GM23338 (cell line): ENCODE data around the gene CCDC201. TPM values are rescaled to one million over a fixed set of nuclear protein-coding genes. Genes with fewer than 3 reads are reported as not detected.

ENCODE experiments used
- ATAC-seq: fragments of 200-7000 bp; cut with Tn5 transposase; 3 replicates; pipeline ENCODE4 v1.9.1; 2020
- DNase-seq: peaks from one replicate; pipeline ENCODE4 v3.0.0-alpha.2; 2015; ENCODE audit warnings: low spot score
- H2AFZ ChIP-seq: fragments of 200-600 bp; sonication (generic); 2 replicates; pipeline ENCODE4 v1.8.0; 2016; ENCODE audit warnings: antibody characterized with exemption, mild to moderate bottlenecking, moderate library complexity
- H3F3A ChIP-seq: fragments of 200-600 bp; sonication (generic); replicated peaks from 2 replicates; pipeline ENCODE4 v1.8.0; 2017; ENCODE audit warnings: antibody characterized with exemption, mixed run types, low read depth
- H3K27ac ChIP-seq: fragments of 200-600 bp; sonication (generic); 2 replicates; pipeline ENCODE4 v1.6.1; 2016; ENCODE audit warnings: low read depth
- H3K27me3 ChIP-seq: fragments of 200-600 bp; sonication (generic); 2 replicates; pipeline ENCODE4 v1.8.0; 2016; ENCODE audit warnings: mild to moderate bottlenecking, mixed run types, moderate library complexity; ENCODE audit not compliant: insufficient read depth
- H3K36me3 ChIP-seq: fragments of 200-600 bp; sonication (generic); 2 replicates; pipeline ENCODE4 v1.8.0; 2016; ENCODE audit warnings: mild to moderate bottlenecking; ENCODE audit not compliant: insufficient read depth
- H3K4me1 ChIP-seq: fragments of 200-600 bp; sonication (generic); 2 replicates; pipeline ENCODE4 v1.8.0; 2016; ENCODE audit warnings: mild to moderate bottlenecking, moderate library complexity; ENCODE audit not compliant: insufficient read depth
- H3K4me2 ChIP-seq: fragments of 200-600 bp; sonication (generic); 2 replicates; pipeline ENCODE4 v1.7.1; 2017; ENCODE audit warnings: mixed run types
- H3K4me3 ChIP-seq: fragments of 200-600 bp; sonication (generic); 2 replicates; pipeline ENCODE4 v1.6.1; 2016; ENCODE audit warnings: mixed run types
- H3K79me2 ChIP-seq: fragments of 200-600 bp; sonication (generic); replicated peaks from 2 replicates; pipeline ENCODE4 v1.8.0; 2017; ENCODE audit warnings: mild to moderate bottlenecking; ENCODE audit not compliant: insufficient read depth
- H3K9me2 ChIP-seq: fragments of 200-600 bp; sonication (generic); 2 replicates; pipeline ENCODE4 v1.8.0; 2017; ENCODE audit not compliant: insufficient read depth
- H4K20me1 ChIP-seq: fragments of 200-600 bp; sonication (generic); replicated peaks from 2 replicates; pipeline ENCODE4 v1.8.0; 2017; ENCODE audit warnings: mild to moderate bottlenecking; ENCODE audit not compliant: insufficient read depth
- H3K27ac Mint-ChIP-seq: 2 replicates; pipeline ENCODE4 v1.8.0; 2020; ENCODE audit warnings: inconsistent platforms, mild to moderate bottlenecking, moderate library complexity, mixed read lengths
- H3K27me3 Mint-ChIP-seq: 3 replicates; pipeline ENCODE4 v1.8.0; 2022; ENCODE audit warnings: low read depth, mild to moderate bottlenecking, moderate library complexity, mixed read lengths, inconsistent platforms; ENCODE audit not compliant: insufficient read depth, poor library complexity
- H3K36me3 Mint-ChIP-seq: 3 replicates; pipeline ENCODE4 v1.8.0; 2021; ENCODE audit warnings: low read depth, mild to moderate bottlenecking, inconsistent platforms, moderate library complexity, mixed read lengths
- H3K4me1 Mint-ChIP-seq: 3 replicates; pipeline ENCODE4 v1.8.0; 2020; ENCODE audit warnings: mild to moderate bottlenecking, inconsistent platforms, mixed read lengths
- H3K4me3 Mint-ChIP-seq: 3 replicates; pipeline ENCODE4 v1.8.0; 2021; ENCODE audit warnings: moderate library complexity, mild to moderate bottlenecking, inconsistent platforms, mixed read lengths
- H3K9me3 Mint-ChIP-seq: 3 replicates; pipeline ENCODE4 v1.8.0; 2020; ENCODE audit warnings: moderate library complexity, mild to moderate bottlenecking, inconsistent platforms, mixed read lengths
- CREB1 ChIP-seq: fragments of 250-450 bp; sonication (Bioruptor Pico); IDR thresholded peaks from 2 replicates; pipeline ENCODE4 v1.5.0; 2020; ENCODE audit warnings: low read depth, mild to moderate bottlenecking, moderate library complexity
- EZH2 ChIP-seq: fragments of 200-600 bp; sonication (generic); IDR thresholded peaks from one replicate; pipeline ENCODE4 v1.8.0; 2017; ENCODE audit warnings: antibody characterized with exemption, mild to moderate bottlenecking, low read depth; ENCODE audit not compliant: unreplicated experiment
- EZH2phosphoT487 ChIP-seq: fragments of 200-600 bp; sonication (generic); IDR thresholded peaks from one replicate; pipeline ENCODE4 v1.8.1; 2018; ENCODE audit warnings: antibody characterized with exemption; ENCODE audit not compliant: unreplicated experiment
- JUNB ChIP-seq: IDR thresholded peaks from one replicate; pipeline ENCODE4 v1.6.1; 2016; ENCODE audit warnings: antibody characterized with exemption; ENCODE audit not compliant: unreplicated experiment
- NANOG ChIP-seq: IDR thresholded peaks from 2 replicates; pipeline ENCODE4 v1.6.1; 2016; ENCODE audit warnings: antibody characterized with exemption, borderline replicate concordance
- POLR2AphosphoS5 ChIP-seq: IDR thresholded peaks from 2 replicates; pipeline ENCODE4 v1.6.1; 2016; ENCODE audit warnings: antibody characterized with exemption, low read depth
- STAT1 ChIP-seq: IDR thresholded peaks from one replicate; pipeline ENCODE4 v1.6.1; 2016; ENCODE audit warnings: antibody characterized with exemption; ENCODE audit not compliant: unreplicated experiment
- ZNF114 ChIP-seq: fragments of 250-450 bp; sonication (Bioruptor Pico); IDR thresholded peaks from 2 replicates; pipeline ENCODE4 v1.5.0; 2020; ENCODE audit warnings: mild to moderate bottlenecking, moderate library complexity
- ZNF331 ChIP-seq: fragments of 250-450 bp; sonication (Bioruptor Pico); IDR thresholded peaks from 2 replicates; pipeline ENCODE4 v1.5.0; 2020; ENCODE audit warnings: low read depth, mild to moderate bottlenecking, moderate library complexity
- polyA plus RNA-seq: library from polyadenylated mRNA; unstranded; fragments of >200 nt; fragmentation: Nextera tagmentation; extraction: Ambion mirVana; gene quantifications from 2 replicates; pipeline ENCODE4 v1.2.1, GENCODE V29; 2016
- total RNA-seq: library from RNA; depleted of rRNA; stranded (reverse); fragments of >200 nt; shearing (Covaris generic); gene quantifications from 2 replicates; pipeline ENCODE4 v1.2.3, GENCODE V29; 2014
- TF ChIP-seq, protein P1 (sequence below): fragments of 250-450 bp; sonication (Bioruptor Pico); IDR thresholded peaks from 2 replicates; pipeline ENCODE4 v1.5.0; 2020; ENCODE audit warnings: mild to moderate bottlenecking, moderate library complexity
- TF ChIP-seq, protein P2 (sequence below), 2 experiments: fragments of 200-600 bp in 1 of 2; sonication (generic) in 1 of 2; conservative IDR thresholded peaks; 2 replicates each; pipeline versions ENCODE4 v1.5.1 to v1.6.1; 2016 to 2017; ENCODE audit warnings: antibody characterized with exemption in 2 of 2, low read depth in 2 of 2, mild to moderate bottlenecking in 2 of 2, moderate library complexity in 1 of 2
- TF ChIP-seq, protein P3 (sequence below): IDR thresholded peaks from one replicate; pipeline ENCODE4 v1.6.1; 2018; ENCODE audit warnings: antibody characterized with exemption; ENCODE audit not compliant: unreplicated experiment
- TF ChIP-seq, protein P4 (sequence below): IDR thresholded peaks from 2 replicates; pipeline ENCODE4 v1.6.1; 2016; ENCODE audit warnings: antibody characterized with exemption

Gene CCDC201
- total and polyA plus RNA-seq, 2 experiments from 2014 or later: not detected

DNA sequence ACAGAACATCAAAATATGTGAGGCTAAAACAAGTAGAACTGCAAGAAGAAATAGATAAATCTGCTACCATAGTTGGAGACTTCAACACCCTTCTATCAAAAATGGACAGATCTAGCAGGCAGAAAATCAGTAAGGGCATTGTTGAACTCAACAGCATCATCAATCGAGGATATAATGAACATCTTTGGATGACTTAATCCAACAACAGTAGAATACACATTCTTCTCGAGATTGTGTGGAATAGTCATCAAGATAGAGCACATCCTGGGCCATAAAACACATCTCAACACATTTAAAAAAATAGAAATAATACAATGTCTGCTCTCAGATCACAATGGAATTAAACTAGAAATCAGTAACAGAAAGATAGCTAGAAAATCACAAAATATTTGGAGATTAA, 25.3 kb upstream of the CCDC201 start:
- Histone ChIP-seq H4K20me1 (no peaks in the 10 kb centered on the region), H3K4me1 (no peaks in the 10 kb centered on the region), H3K4me2 (no peak overlapping the region), H2AFZ (no peak overlapping the region), H3K79me2 (no peaks in the 10 kb centered on the region), H3K36me3 (no peaks in the 10 kb centered on the region), H3K4me3 (no peak overlapping the region), H3K27ac (no peak overlapping the region), H3F3A (no peaks in the 10 kb centered on the region), H3K27me3 (no peaks in the 10 kb centered on the region), H3K9me2 (0 out of 2 replicates have a peak, but pooled peaks cover 3% of the 10 kb centered on the region)
- Mint-ChIP-seq H3K36me3 (no peaks in the 10 kb centered on the region), H3K9me3 (peaks cover 3% of the 10 kb centered on the region; the same call in 2 of the 3 replicates), H3K4me3 (no peak overlapping the region), H3K4me1 (no peaks in the 10 kb centered on the region), H3K27ac (no peak overlapping the region), H3K27me3 (peaks cover 3% of the 10 kb centered on the region)
- ATAC-seq (no peak), DNase-seq (no peak)
- no peak for TF ChIP-seq CREB1
- no peak for TF ChIP-seq JUNB
- TF ChIP-seq, protein P1, sequence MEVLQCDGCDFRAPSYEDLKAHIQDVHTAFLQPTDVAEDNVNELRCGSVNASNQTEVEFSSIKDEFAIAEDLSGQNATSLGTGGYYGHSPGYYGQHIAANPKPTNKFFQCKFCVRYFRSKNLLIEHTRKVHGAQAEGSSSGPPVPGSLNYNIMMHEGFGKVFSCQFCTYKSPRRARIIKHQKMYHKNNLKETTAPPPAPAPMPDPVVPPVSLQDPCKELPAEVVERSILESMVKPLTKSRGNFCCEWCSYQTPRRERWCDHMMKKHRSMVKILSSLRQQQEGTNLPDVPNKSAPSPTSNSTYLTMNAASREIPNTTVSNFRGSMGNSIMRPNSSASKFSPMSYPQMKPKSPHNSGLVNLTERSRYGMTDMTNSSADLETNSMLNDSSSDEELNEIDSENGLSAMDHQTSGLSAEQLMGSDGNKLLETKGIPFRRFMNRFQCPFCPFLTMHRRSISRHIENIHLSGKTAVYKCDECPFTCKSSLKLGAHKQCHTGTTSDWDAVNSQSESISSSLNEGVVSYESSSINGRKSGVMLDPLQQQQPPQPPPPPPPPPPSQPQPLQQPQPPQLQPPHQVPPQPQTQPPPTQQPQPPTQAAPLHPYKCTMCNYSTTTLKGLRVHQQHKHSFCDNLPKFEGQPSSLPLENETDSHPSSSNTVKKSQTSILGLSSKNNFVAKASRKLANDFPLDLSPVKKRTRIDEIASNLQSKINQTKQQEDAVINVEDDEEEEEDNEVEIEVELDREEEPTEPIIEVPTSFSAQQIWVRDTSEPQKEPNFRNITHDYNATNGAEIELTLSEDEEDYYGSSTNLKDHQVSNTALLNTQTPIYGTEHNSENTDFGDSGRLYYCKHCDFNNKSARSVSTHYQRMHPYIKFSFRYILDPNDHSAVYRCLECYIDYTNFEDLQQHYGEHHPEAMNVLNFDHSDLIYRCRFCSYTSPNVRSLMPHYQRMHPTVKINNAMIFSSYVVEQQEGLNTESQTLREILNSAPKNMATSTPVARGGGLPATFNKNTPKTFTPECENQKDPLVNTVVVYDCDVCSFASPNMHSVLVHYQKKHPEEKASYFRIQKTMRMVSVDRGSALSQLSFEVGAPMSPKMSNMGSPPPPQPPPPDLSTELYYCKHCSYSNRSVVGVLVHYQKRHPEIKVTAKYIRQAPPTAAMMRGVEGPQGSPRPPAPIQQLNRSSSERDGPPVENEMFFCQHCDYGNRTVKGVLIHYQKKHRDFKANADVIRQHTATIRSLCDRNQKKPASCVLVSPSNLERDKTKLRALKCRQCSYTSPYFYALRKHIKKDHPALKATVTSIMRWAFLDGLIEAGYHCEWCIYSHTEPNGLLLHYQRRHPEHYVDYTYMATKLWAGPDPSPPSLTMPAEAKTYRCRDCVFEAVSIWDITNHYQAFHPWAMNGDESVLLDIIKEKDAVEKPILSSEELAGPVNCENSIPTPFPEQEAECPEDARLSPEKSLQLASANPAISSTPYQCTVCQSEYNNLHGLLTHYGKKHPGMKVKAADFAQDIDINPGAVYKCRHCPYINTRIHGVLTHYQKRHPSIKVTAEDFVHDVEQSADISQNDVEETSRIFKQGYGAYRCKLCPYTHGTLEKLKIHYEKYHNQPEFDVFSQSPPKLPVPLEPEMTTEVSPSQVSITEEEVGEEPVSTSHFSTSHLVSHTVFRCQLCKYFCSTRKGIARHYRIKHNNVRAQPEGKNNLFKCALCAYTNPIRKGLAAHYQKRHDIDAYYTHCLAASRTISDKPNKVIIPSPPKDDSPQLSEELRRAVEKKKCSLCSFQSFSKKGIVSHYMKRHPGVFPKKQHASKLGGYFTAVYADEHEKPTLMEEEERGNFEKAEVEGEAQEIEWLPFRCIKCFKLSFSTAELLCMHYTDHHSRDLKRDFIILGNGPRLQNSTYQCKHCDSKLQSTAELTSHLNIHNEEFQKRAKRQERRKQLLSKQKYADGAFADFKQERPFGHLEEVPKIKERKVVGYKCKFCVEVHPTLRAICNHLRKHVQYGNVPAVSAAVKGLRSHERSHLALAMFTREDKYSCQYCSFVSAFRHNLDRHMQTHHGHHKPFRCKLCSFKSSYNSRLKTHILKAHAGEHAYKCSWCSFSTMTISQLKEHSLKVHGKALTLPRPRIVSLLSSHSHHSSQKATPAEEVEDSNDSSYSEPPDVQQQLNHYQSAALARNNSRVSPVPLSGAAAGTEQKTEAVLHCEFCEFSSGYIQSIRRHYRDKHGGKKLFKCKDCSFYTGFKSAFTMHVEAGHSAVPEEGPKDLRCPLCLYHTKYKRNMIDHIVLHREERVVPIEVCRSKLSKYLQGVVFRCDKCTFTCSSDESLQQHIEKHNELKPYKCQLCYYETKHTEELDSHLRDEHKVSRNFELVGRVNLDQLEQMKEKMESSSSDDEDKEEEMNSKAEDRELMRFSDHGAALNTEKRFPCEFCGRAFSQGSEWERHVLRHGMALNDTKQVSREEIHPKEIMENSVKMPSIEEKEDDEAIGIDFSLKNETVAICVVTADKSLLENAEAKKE (CRISPR knock-in tag): no peak
- no peak for TF ChIP-seq EZH2
- TF ChIP-seq, protein P2, sequence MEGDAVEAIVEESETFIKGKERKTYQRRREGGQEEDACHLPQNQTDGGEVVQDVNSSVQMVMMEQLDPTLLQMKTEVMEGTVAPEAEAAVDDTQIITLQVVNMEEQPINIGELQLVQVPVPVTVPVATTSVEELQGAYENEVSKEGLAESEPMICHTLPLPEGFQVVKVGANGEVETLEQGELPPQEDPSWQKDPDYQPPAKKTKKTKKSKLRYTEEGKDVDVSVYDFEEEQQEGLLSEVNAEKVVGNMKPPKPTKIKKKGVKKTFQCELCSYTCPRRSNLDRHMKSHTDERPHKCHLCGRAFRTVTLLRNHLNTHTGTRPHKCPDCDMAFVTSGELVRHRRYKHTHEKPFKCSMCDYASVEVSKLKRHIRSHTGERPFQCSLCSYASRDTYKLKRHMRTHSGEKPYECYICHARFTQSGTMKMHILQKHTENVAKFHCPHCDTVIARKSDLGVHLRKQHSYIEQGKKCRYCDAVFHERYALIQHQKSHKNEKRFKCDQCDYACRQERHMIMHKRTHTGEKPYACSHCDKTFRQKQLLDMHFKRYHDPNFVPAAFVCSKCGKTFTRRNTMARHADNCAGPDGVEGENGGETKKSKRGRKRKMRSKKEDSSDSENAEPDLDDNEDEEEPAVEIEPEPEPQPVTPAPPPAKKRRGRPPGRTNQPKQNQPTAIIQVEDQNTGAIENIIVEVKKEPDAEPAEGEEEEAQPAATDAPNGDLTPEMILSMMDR (conservative IDR thresholded peaks at IDR 0.05; ENCODE audit: low read depth in 2 of 2): no peak
- no peak for TF ChIP-seq ZNF114
- TF ChIP-seq, protein P3, sequence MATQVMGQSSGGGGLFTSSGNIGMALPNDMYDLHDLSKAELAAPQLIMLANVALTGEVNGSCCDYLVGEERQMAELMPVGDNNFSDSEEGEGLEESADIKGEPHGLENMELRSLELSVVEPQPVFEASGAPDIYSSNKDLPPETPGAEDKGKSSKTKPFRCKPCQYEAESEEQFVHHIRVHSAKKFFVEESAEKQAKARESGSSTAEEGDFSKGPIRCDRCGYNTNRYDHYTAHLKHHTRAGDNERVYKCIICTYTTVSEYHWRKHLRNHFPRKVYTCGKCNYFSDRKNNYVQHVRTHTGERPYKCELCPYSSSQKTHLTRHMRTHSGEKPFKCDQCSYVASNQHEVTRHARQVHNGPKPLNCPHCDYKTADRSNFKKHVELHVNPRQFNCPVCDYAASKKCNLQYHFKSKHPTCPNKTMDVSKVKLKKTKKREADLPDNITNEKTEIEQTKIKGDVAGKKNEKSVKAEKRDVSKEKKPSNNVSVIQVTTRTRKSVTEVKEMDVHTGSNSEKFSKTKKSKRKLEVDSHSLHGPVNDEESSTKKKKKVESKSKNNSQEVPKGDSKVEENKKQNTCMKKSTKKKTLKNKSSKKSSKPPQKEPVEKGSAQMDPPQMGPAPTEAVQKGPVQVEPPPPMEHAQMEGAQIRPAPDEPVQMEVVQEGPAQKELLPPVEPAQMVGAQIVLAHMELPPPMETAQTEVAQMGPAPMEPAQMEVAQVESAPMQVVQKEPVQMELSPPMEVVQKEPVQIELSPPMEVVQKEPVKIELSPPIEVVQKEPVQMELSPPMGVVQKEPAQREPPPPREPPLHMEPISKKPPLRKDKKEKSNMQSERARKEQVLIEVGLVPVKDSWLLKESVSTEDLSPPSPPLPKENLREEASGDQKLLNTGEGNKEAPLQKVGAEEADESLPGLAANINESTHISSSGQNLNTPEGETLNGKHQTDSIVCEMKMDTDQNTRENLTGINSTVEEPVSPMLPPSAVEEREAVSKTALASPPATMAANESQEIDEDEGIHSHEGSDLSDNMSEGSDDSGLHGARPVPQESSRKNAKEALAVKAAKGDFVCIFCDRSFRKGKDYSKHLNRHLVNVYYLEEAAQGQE: no peak
- no peak for TF ChIP-seq ZNF331 (CRISPR knock-in tag)
- no peak for TF ChIP-seq EZH2phosphoT487
- TF ChIP-seq, protein P4, sequence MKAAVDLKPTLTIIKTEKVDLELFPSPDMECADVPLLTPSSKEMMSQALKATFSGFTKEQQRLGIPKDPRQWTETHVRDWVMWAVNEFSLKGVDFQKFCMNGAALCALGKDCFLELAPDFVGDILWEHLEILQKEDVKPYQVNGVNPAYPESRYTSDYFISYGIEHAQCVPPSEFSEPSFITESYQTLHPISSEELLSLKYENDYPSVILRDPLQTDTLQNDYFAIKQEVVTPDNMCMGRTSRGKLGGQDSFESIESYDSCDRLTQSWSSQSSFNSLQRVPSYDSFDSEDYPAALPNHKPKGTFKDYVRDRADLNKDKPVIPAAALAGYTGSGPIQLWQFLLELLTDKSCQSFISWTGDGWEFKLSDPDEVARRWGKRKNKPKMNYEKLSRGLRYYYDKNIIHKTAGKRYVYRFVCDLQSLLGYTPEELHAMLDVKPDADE: no peak
- no peak for TF ChIP-seq STAT1
- no peak for TF ChIP-seq POLR2AphosphoS5
- TF ChIP-seq NANOG: no peak
